ENCODE results near the gene LRP3. TPM values are rescaled to one million over a fixed set of nuclear protein-coding genes. Genes with fewer than 3 reads are reported as not detected.

Gene LRP3
- total and polyA plus RNA-seq, 2 donors (not counting 1 experiment from before 2014, with no cell fraction given), result 0.10 TPM; not detected in 1

GRCh38 chr19:33252971-33253370 is 58.8 kb downstream of the LRP3 start:
- no peaks in the 10 kb centered on the region for H3K4me1 ChIP-seq (ENCODE audit: control insufficient read depth in 2 of 2, insufficient read depth in 2 of 2, low read length in 2 of 2)
- H3K27ac Mint-ChIP-seq, result no peak overlapping the region

GRCh38 chr19:33254245-33254824 is 60.2 kb downstream of the LRP3 start:
- intact Hi-C loops (cut with micrococcal nuclease), result no loop called here
- H3K79me2 ChIP-seq (ENCODE audit: control insufficient read depth, insufficient read depth, low read length), result no peaks in the 10 kb centered on the region

More at GRCh38 chr19:33252971-33253370, 58.8 kb downstream of the LRP3 start:
- Histone ChIP-seq H3K9me3 (ENCODE audit: control extremely low read depth in 1 of 3, control insufficient read depth in 2 of 3, insufficient read depth in 1 of 3, low read length in 2 of 3) (peaks cover 0 to 4% (median 0%) of the 10 kb centered on the region in 3 donors), H4K20me1 (ENCODE audit: control insufficient read depth, insufficient read depth, low read length, poor library complexity, severe bottlenecking) (no peaks in the 10 kb centered on the region), H2AFZ (ENCODE audit: insufficient read depth, low read depth, low read length, poor library complexity, severe bottlenecking) (no peak overlapping the region), H3K79me2 (ENCODE audit: control insufficient read depth, insufficient read depth, low read length) (no peaks in the 10 kb centered on the region), H3K4me3 (ENCODE audit: control extremely low read depth in 1 of 5, extremely low read depth in 1 of 5, insufficient read depth in 1 of 5, low read depth in 2 of 5, low read length in 4 of 5) (no peak overlapping the region), H3K27me3 (replicated peaks in 1 of 4; ENCODE audit: control extremely low read depth in 1 of 4, control insufficient read depth in 3 of 4, insufficient read depth in 4 of 4, low read length in 3 of 4) (peaks cover 0 to 2% (median 0%) of the 10 kb centered on the region in 4 experiments), H3K27ac (ENCODE audit: low read length in 2 of 2) (no peak overlapping the region), H3K4me2 (replicated peaks; ENCODE audit: low read depth, low read length, poor library complexity, severe bottlenecking) (no peak overlapping the region), H3K36me3 (replicated peaks in 1 of 2; ENCODE audit: control extremely low read depth in 1 of 2, control insufficient read depth in 1 of 2, extremely low read depth in 1 of 2, insufficient read depth in 2 of 2, low read length in 1 of 2) (no peaks in the 10 kb centered on the region), H3K9ac (ENCODE audit: low read length) (no peak overlapping the region)
- Mint-ChIP-seq H3K9me3 (ENCODE audit: insufficient read depth) (no peaks in the 10 kb centered on the region), H3K4me3 (no peak overlapping the region), H3K27me3 (peaks cover 6% of the 10 kb centered on the region), H3K4me1 (no peaks in the 10 kb centered on the region)
- no peak for DNase-seq
- intact Hi-C loops (cut with micrococcal nuclease), result no loop called here
- ATAC-seq (ENCODE audit: low read depth), result no peak
- ChIA-PET CTCF (no interaction called here), POLR2A (no interaction called here)
- TF ChIP-seq CTCF (IDR thresholded peaks at IDR 0.05) (no peak), EZH2 (IDR thresholded peaks at IDR 0.05; ENCODE audit: borderline replicate concordance, insufficient read depth, low read depth, low read length, poor library complexity, severe bottlenecking) (no peak)
- 89% methylated on average over 8 of the region's 8 CpGs for WGBS (ENCODE audit: insufficient coverage)

More at GRCh38 chr19:33254245-33254824, 60.2 kb downstream of the LRP3 start:
- Histone ChIP-seq H3K27me3 (replicated peaks in 1 of 4; ENCODE audit: control extremely low read depth in 1 of 4, control insufficient read depth in 3 of 4, insufficient read depth in 4 of 4, low read length in 3 of 4) (peaks cover 0 to 2% (median 0%) of the 10 kb centered on the region in 4 experiments), H3K9ac (ENCODE audit: low read length) (no peak overlapping the region), H3K9me3 (ENCODE audit: control extremely low read depth in 1 of 3, control insufficient read depth in 2 of 3, insufficient read depth in 1 of 3, low read length in 2 of 3) (peaks cover 0 to 7% (median 0%) of the 10 kb centered on the region in 3 donors), H3K36me3 (replicated peaks in 1 of 2; ENCODE audit: control extremely low read depth in 1 of 2, control insufficient read depth in 1 of 2, extremely low read depth in 1 of 2, insufficient read depth in 2 of 2, low read length in 1 of 2) (no peaks in the 10 kb centered on the region), H4K20me1 (ENCODE audit: control insufficient read depth, insufficient read depth, low read length, poor library complexity, severe bottlenecking) (no peaks in the 10 kb centered on the region), H3K4me2 (replicated peaks; ENCODE audit: low read depth, low read length, poor library complexity, severe bottlenecking) (no peak overlapping the region), H3K27ac (ENCODE audit: low read length in 2 of 2) (no peak overlapping the region), H3K4me3 (ENCODE audit: control extremely low read depth in 1 of 5, extremely low read depth in 1 of 5, insufficient read depth in 1 of 5, low read depth in 2 of 5, low read length in 4 of 5) (no peak overlapping the region), H3K4me1 (ENCODE audit: control insufficient read depth in 2 of 2, insufficient read depth in 2 of 2, low read length in 2 of 2) (no peaks in the 10 kb centered on the region), H2AFZ (ENCODE audit: insufficient read depth, low read depth, low read length, poor library complexity, severe bottlenecking) (no peak overlapping the region)
- no peaks in the 10 kb centered on the region for H3K9me3 Mint-ChIP-seq (ENCODE audit: insufficient read depth)
- H3K27me3 Mint-ChIP-seq, result peaks cover 8% of the 10 kb centered on the region
- ATAC-seq (ENCODE audit: low read depth) (no peak), DNase-seq (no peak)
- CTCF ChIA-PET, result no interaction called here
- no peaks in the 10 kb centered on the region for H3K4me1 Mint-ChIP-seq
- no peak overlapping the region for H3K27ac Mint-ChIP-seq
- POLR2A ChIA-PET, result no interaction called here
- H3K4me3 Mint-ChIP-seq, result no peak overlapping the region
- TF ChIP-seq EZH2 (IDR thresholded peaks at IDR 0.05; ENCODE audit: borderline replicate concordance, insufficient read depth, low read depth, low read length, poor library complexity, severe bottlenecking) (no peak), CTCF (IDR thresholded peaks at IDR 0.05) (no peak)
- WGBS (ENCODE audit: insufficient coverage), result 84% methylated on average over 13 of the region's 13 CpGs

Measured in B cell (primary cell).